ENCODE data around the gene FYB2.

Gene FYB2

GRCh38 chr1:56819387-56819899, at the start of gene FYB2:
Gene FYB2, minus strand, starts transcription at chr1:56819404. Its CDS starts 114 bp downstream, at chr1:56819290.
- no peaks in the 10 kb centered on the region for H3K36me3 ChIP-seq (ENCODE audit: insufficient read depth, low read length)
- H3K4me1 ChIP-seq (ENCODE audit: insufficient read depth, low read length) = peaks cover 11% of the 10 kb centered on the region
- H3K9me3 ChIP-seq (ENCODE audit: control insufficient read depth, insufficient read depth, low read length) = 0 out of 2 replicates have a peak, but pooled peaks cover 3% of the 10 kb centered on the region
- H3K9ac ChIP-seq (ENCODE audit: low read depth, low read length) = no peak within 1 kb of the TSS

GRCh38 chr1:56868761-56869160, 49.6 kb upstream of the FYB2 start:
- Histone ChIP-seq H3K9ac (ENCODE audit: low read depth, low read length) (no peak overlapping the region), H3K36me3 (ENCODE audit: insufficient read depth, low read length) (no peaks in the 10 kb centered on the region), H3K4me1 (ENCODE audit: insufficient read depth, low read length) (no peaks in the 10 kb centered on the region), H3K9me3 (ENCODE audit: control insufficient read depth, insufficient read depth, low read length) (no peaks in the 10 kb centered on the region)

GRCh38 chr1:56867491-56867890, 48.3 kb upstream of the FYB2 start:
- no peak overlapping the region for H3K9ac ChIP-seq (ENCODE audit: low read depth, low read length)
- H3K4me1 ChIP-seq (ENCODE audit: insufficient read depth, low read length) = no peaks in the 10 kb centered on the region
- no peaks in the 10 kb centered on the region for H3K9me3 ChIP-seq (ENCODE audit: control insufficient read depth, insufficient read depth, low read length)
- no peaks in the 10 kb centered on the region for H3K36me3 ChIP-seq (ENCODE audit: insufficient read depth, low read length)

GRCh38 chr1:56866656-56867055, 47.5 kb upstream of the FYB2 start:
- Histone ChIP-seq H3K4me1 (ENCODE audit: insufficient read depth, low read length) (no peaks in the 10 kb centered on the region), H3K9ac (ENCODE audit: low read depth, low read length) (no peak overlapping the region), H3K36me3 (ENCODE audit: insufficient read depth, low read length) (no peaks in the 10 kb centered on the region), H3K9me3 (ENCODE audit: control insufficient read depth, insufficient read depth, low read length) (no peaks in the 10 kb centered on the region)

- Histone ChIP-seq H3K9me3 (ENCODE audit: control insufficient read depth, insufficient read depth, low read length) (no peaks in the 10 kb centered on the region), H3K36me3 (ENCODE audit: insufficient read depth, low read length) (no peaks in the 10 kb centered on the region), H3K9ac (ENCODE audit: low read depth, low read length) (no peak overlapping the region), H3K4me1 (ENCODE audit: insufficient read depth, low read length) (no peaks in the 10 kb centered on the region)
These were observed 45.2 kb upstream of the FYB2 start for GRCh38 chr1:56864430-56864829.

- Histone ChIP-seq H3K36me3 (ENCODE audit: insufficient read depth, low read length) (no peaks in the 10 kb centered on the region), H3K4me1 (ENCODE audit: insufficient read depth, low read length) (no peaks in the 10 kb centered on the region), H3K9ac (ENCODE audit: low read depth, low read length) (no peak overlapping the region), H3K9me3 (ENCODE audit: control insufficient read depth, insufficient read depth, low read length) (no peaks in the 10 kb centered on the region)
These were observed 44.2 kb upstream of the FYB2 start for GRCh38 chr1:56863265-56863992.

- no peaks in the 10 kb centered on the region for H3K9me3 ChIP-seq (ENCODE audit: control insufficient read depth, insufficient read depth, low read length)
- no peak overlapping the region for H3K9ac ChIP-seq (ENCODE audit: low read depth, low read length)
- H3K36me3 ChIP-seq (ENCODE audit: insufficient read depth, low read length) = no peaks in the 10 kb centered on the region
- H3K4me1 ChIP-seq (ENCODE audit: insufficient read depth, low read length) = no peaks in the 10 kb centered on the region
These were observed 40.1 kb upstream of the FYB2 start for GRCh38 chr1:56859287-56859686.

GRCh38 chr1:56856186-56856585, 37.0 kb upstream of the FYB2 start:
- Histone ChIP-seq H3K9me3 (ENCODE audit: control insufficient read depth, insufficient read depth, low read length) (no peaks in the 10 kb centered on the region), H3K36me3 (ENCODE audit: insufficient read depth, low read length) (no peaks in the 10 kb centered on the region), H3K4me1 (ENCODE audit: insufficient read depth, low read length) (no peaks in the 10 kb centered on the region), H3K9ac (ENCODE audit: low read depth, low read length) (no peak overlapping the region)

GRCh38 chr1:56855190-56855589, 36.0 kb upstream of the FYB2 start:
- Histone ChIP-seq H3K36me3 (ENCODE audit: insufficient read depth, low read length) (no peaks in the 10 kb centered on the region), H3K9me3 (ENCODE audit: control insufficient read depth, insufficient read depth, low read length) (no peaks in the 10 kb centered on the region), H3K9ac (ENCODE audit: low read depth, low read length) (no peak overlapping the region), H3K4me1 (ENCODE audit: insufficient read depth, low read length) (no peaks in the 10 kb centered on the region)

GRCh38 chr1:56854521-56855099, 35.4 kb upstream of the FYB2 start, which contains the start of gene C8A:
Gene C8A, plus strand, starts transcription at chr1:56854797. Its CDS starts 105 bp downstream, at chr1:56854902.
- no peaks in the 10 kb centered on the region for H3K9me3 ChIP-seq (ENCODE audit: control insufficient read depth, insufficient read depth, low read length)
- no peak within 1 kb of the TSS for H3K9ac ChIP-seq (ENCODE audit: low read depth, low read length)
- H3K36me3 ChIP-seq (ENCODE audit: insufficient read depth, low read length) = no peaks in the 10 kb centered on the region
- no peaks in the 10 kb centered on the region for H3K4me1 ChIP-seq (ENCODE audit: insufficient read depth, low read length)

GRCh38 chr1:56852476-56852875, 33.3 kb upstream of the FYB2 start:
- H3K9ac ChIP-seq (ENCODE audit: low read depth, low read length) = no peak overlapping the region
- H3K4me1 ChIP-seq (ENCODE audit: insufficient read depth, low read length) = no peaks in the 10 kb centered on the region
- no peaks in the 10 kb centered on the region for H3K36me3 ChIP-seq (ENCODE audit: insufficient read depth, low read length)
- H3K9me3 ChIP-seq (ENCODE audit: control insufficient read depth, insufficient read depth, low read length) = no peaks in the 10 kb centered on the region

GRCh38 chr1:56850922-56851321, 31.7 kb upstream of the FYB2 start:
- Histone ChIP-seq H3K4me1 (ENCODE audit: insufficient read depth, low read length) (no peaks in the 10 kb centered on the region), H3K9me3 (ENCODE audit: control insufficient read depth, insufficient read depth, low read length) (no peaks in the 10 kb centered on the region), H3K9ac (ENCODE audit: low read depth, low read length) (no peak overlapping the region), H3K36me3 (ENCODE audit: insufficient read depth, low read length) (no peaks in the 10 kb centered on the region)

- no peak overlapping the region for H3K9ac ChIP-seq (ENCODE audit: low read depth, low read length)
These were observed 31.2 kb upstream of the FYB2 start for GRCh38 chr1:56850411-56850810.

GRCh38 chr1:56849750-56850149, 30.5 kb upstream of the FYB2 start:
- H3K9me3 ChIP-seq (ENCODE audit: control insufficient read depth, insufficient read depth, low read length) = no peaks in the 10 kb centered on the region
- no peaks in the 10 kb centered on the region for H3K36me3 ChIP-seq (ENCODE audit: insufficient read depth, low read length)
- no peaks in the 10 kb centered on the region for H3K4me1 ChIP-seq (ENCODE audit: insufficient read depth, low read length)
- no peak overlapping the region for H3K9ac ChIP-seq (ENCODE audit: low read depth, low read length)

More at GRCh38 chr1:56850411-56850810, 31.2 kb upstream of the FYB2 start:
- Histone ChIP-seq H3K4me1 (ENCODE audit: insufficient read depth, low read length) (no peaks in the 10 kb centered on the region), H3K36me3 (ENCODE audit: insufficient read depth, low read length) (no peaks in the 10 kb centered on the region), H3K9me3 (ENCODE audit: control insufficient read depth, insufficient read depth, low read length) (no peaks in the 10 kb centered on the region)

GRCh38 chr1:56845343-56845742, 26.1 kb upstream of the FYB2 start:
- H3K9ac ChIP-seq (ENCODE audit: low read depth, low read length) = no peak overlapping the region
- H3K36me3 ChIP-seq (ENCODE audit: insufficient read depth, low read length) = no peaks in the 10 kb centered on the region
- H3K4me1 ChIP-seq (ENCODE audit: insufficient read depth, low read length) = no peaks in the 10 kb centered on the region
- H3K9me3 ChIP-seq (ENCODE audit: control insufficient read depth, insufficient read depth, low read length) = no peaks in the 10 kb centered on the region

All from ES-I3 (cell line).